ENCODE data around the gene SH3PXD2B. TPM values are rescaled to one million over a fixed set of nuclear protein-coding genes. Genes with fewer than 3 reads are reported as not detected.

SH3PXD2B gene
- total and polyA plus RNA-seq, 11 donors, result 1.1 to 22.7 (median 6.9) TPM

GRCh38 chr5:172423379-172424110 lies 30.8 kb downstream of the SH3PXD2B start:
- H3K36me3 ChIP-seq, result peaks cover 0 to 22% (median 0%) of the 10 kb centered on the region in 9 donors
- TF ChIP-seq CTCF (IDR thresholded peaks at IDR 0.05) (no peak), POLR2A (IDR thresholded peaks at IDR 0.05) (no peak)
- H3K9me3 ChIP-seq, result no peaks in the 10 kb centered on the region
- DNase-seq, result peak in 1 of 5 donors; percentile 15
- no peak for ATAC-seq
- H3K4me3 ChIP-seq, result no peak overlapping the region
- no peaks in the 10 kb centered on the region for H3K27me3 ChIP-seq
- intact Hi-C loops (cut with DNase I), result no loop called here
- 94 to 98% (median 97%) methylated on average over 20 of the region's 20 CpGs for WGBS, 4 donors
- H3K4me1 ChIP-seq, result peaks cover 0 to 48% (median 18%) of the 10 kb centered on the region in 12 donors
- H3K27ac ChIP-seq, result peak overlapping the region in 1 of 12 donors; percentile 88

GRCh38 chr5:172422255-172422654 lies 32.1 kb downstream of the SH3PXD2B start:
- H3K4me1 ChIP-seq, result peaks cover 0 to 58% (median 28%) of the 10 kb centered on the region in 12 donors
- H3K27me3 ChIP-seq, result no peaks in the 10 kb centered on the region
- no peaks in the 10 kb centered on the region for H3K9me3 ChIP-seq
- intact Hi-C loops (cut with DNase I), result no loop called here
- 89 to 98% (median 95%) methylated on average over 10 of the region's 10 CpGs for WGBS, 4 donors
- no peak for ATAC-seq
- no peak for TF ChIP-seq POLR2A (IDR thresholded peaks at IDR 0.05)
- TF ChIP-seq CTCF (IDR thresholded peaks at IDR 0.05), result no peak
- H3K36me3 ChIP-seq, result peaks cover 0 to 22% (median 0%) of the 10 kb centered on the region in 9 donors
- no peak overlapping the region for H3K4me3 ChIP-seq
- peak in 1 of 5 donors; percentile 9 for DNase-seq
- H3K27ac ChIP-seq, result peak overlapping the region in 1 of 12 donors; percentile 88

GRCh38 chr5:172421020-172421419 lies 33.3 kb downstream of the SH3PXD2B start:
- ATAC-seq, result no peak
- Histone ChIP-seq H3K36me3 (peaks cover 0 to 22% (median 0%) of the 10 kb centered on the region in 9 donors), H3K9me3 (no peaks in the 10 kb centered on the region), H3K4me3 (no peak overlapping the region), H3K27ac (peak overlapping the region in 10 of 12 donors; percentile 47 to 88 (median 68)), H3K4me1 (peaks cover 0 to 51% (median 25%) of the 10 kb centered on the region in 12 donors), H3K27me3 (no peaks in the 10 kb centered on the region)
- DNase-seq, result peak in 1 of 5 donors; percentile 29
- WGBS, 4 donors, result 84 to 89% (median 87%) methylated on average over 7 of the region's 7 CpGs
- no peak for TF ChIP-seq POLR2A (IDR thresholded peaks at IDR 0.05)
- no peak for TF ChIP-seq CTCF (IDR thresholded peaks at IDR 0.05)
- intact Hi-C loops (cut with DNase I), result no loop called here

- Histone ChIP-seq H3K36me3 (peaks cover 0 to 22% (median 0%) of the 10 kb centered on the region in 9 donors), H3K4me3 (no peak overlapping the region), H3K4me1 (peaks cover 0 to 55% (median 25%) of the 10 kb centered on the region in 12 donors), H3K9me3 (no peaks in the 10 kb centered on the region), H3K27me3 (no peaks in the 10 kb centered on the region), H3K27ac (peak overlapping the region; percentile 18 to 88 (median 70))
- TF ChIP-seq POLR2A (IDR thresholded peaks at IDR 0.05), result no peak
- TF ChIP-seq CTCF (IDR thresholded peaks at IDR 0.05), result no peak
- intact Hi-C loops (cut with DNase I), result no loop called here
- DNase-seq (peak in 4 of 5 donors; percentile 56 to 67 (median 61)), ATAC-seq (peak; percentile 6 to 49 (median 42))
- WGBS, 4 donors, result 58 to 79% (median 71%) methylated on average over 10 of the region's 10 CpGs
Observed at GRCh38 chr5:172420235-172420939, 33.9 kb downstream of the SH3PXD2B start.
